A204.1 (cell line): Measurements from ENCODE around the gene THEMIS.
A peak's percentile ranks its signal among the peaks of the same experiment; 100 is the strongest.
"Not testable (repeated sequence)": the region's sequence is repeated elsewhere in the genome, so short reads cannot be mapped to it uniquely, and the experiment has no call there.

Experiments used
- FAIRE-seq: peaks from 2 replicates; lab custom pipeline; 2012; peaks lifted over from hg19 to GRCh38; lab: Jason Lieb, UNC

The THEMIS gene

GRCh38 chr6:127796713-127797112 lies 104.1 kb downstream of the THEMIS start:
- no peak for FAIRE-seq

GRCh38 chr6:127794405-127794804 lies 106.5 kb downstream of the THEMIS start:
- FAIRE-seq: no peak

GRCh38 chr6:127793396-127793795 lies 107.5 kb downstream of the THEMIS start:
- FAIRE-seq: no peak

DNA sequence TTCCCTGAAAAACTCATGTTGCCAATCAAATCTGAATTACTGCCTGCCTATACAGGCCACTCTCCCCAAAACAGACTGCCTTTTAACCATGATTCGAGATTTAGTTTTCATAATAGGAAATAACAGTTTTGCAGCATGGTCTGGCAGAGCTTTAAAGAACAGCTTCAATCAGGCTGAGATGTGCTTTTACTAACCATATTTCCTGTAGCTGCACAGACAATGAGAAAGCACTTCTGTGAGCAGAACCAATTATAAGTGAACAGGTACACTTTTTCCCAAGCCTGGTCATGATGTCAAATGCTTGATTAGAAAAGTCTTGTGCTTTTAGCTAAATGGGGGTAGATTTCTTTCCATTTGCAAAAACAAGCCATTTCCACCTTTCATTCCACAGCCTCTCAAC lies 108.2 kb downstream of the THEMIS start:
- FAIRE-seq: no peak

- no peak for FAIRE-seq
These were observed 108.9 kb downstream of the THEMIS start for GRCh38 chr6:127791779-127792528.

- FAIRE-seq: no peak
These were observed 110.3 kb downstream of the THEMIS start for GRCh38 chr6:127790571-127790970.

DNA sequence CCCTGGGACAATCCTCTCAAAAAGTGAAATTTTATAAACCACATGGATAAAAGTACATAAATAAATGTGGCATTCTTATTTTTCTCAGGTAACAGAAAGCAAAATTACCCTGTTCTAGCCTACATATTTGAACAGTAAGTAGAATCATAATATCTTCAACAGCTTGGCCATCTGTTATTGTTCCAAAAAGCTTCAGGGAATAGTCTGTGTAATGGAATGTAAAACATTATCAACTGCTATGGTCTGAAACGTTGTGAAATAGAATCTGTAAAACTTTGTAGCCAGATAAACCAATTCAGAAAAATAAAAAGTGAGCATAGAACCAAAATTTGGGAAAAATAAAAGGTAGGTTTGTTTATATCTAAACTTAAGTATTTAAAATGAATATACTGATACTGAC lies 114.7 kb downstream of the THEMIS start:
- FAIRE-seq: no peak

- no peak for FAIRE-seq
These were observed 116.4 kb downstream of the THEMIS start for GRCh38 chr6:127784468-127784867.

GRCh38 chr6:127781636-127782272 lies 119.1 kb downstream of the THEMIS start:
- not testable (repeated sequence) for FAIRE-seq

DNA sequence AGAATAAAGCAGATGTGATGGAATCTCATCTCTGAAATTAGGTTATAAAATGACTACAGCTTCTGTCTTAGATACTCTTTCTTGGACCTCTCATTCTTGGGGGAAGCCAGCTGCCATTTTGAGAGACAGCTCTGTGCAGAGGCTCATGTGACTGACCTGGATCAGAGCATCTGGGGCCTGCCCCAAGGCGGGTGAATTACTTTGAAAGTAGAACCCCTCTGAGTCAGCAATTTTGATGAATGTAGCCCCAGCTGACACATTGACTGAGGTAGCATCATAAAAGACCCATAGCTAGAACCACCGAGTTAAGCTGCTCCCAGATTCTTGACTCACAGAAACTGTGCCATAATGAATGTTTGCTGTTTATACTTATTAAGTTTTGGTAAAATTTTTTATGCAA lies 124.5 kb downstream of the THEMIS start:
- FAIRE-seq: no peak

GRCh38 chr6:127775371-127775770 lies 125.5 kb downstream of the THEMIS start:
- FAIRE-seq: no peak

DNA sequence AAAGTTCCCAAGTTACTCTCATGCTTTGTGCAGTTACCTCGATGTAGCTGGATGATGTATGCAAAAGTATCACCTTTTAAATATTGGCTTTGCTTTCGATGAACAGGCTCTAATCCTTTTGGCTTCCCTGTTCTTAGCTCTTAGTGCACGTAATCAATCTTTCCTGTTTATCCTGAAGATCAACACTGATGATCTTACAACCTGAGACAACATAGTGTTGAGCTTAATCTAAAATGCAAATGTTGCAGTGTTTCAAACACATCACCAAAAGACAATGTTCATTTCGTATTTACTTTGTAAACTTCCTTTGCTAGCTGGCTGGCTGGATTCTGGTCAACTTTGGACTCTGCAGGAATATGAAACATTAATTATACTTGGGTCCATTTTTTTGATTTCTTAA lies 132.1 kb downstream of the THEMIS start:
- no peak for FAIRE-seq

DNA sequence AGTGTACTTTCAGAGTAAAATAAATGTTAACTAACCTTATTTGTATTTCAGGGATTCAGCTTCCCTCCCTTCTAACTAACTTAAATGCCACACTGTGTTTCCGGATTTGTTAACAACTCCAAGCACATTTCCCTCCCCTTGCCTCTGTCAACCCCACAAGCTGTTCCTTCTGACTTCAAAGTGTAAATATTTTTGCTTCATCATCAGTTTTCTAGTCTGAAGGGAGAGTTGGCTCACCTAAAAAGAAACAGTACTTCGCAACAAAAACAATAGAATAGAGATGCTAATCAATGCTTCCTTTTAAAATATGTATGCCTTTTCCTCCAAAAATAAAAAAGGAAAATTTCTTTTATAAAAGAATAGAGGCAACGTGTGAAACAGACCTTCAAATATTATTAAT lies 132.6 kb downstream of the THEMIS start:
- no peak for FAIRE-seq

- FAIRE-seq: no peak
These were observed 134.9 kb downstream of the THEMIS start for GRCh38 chr6:127765949-127766348.

- no peak for FAIRE-seq
These were observed 138.6 kb downstream of the THEMIS start for GRCh38 chr6:127762284-127762683.

GRCh38 chr6:127761084-127761483 lies 139.8 kb downstream of the THEMIS start:
- FAIRE-seq: no peak

- no peak for FAIRE-seq
These were observed 151.8 kb downstream of the THEMIS start for GRCh38 chr6:127749095-127749494.

DNA sequence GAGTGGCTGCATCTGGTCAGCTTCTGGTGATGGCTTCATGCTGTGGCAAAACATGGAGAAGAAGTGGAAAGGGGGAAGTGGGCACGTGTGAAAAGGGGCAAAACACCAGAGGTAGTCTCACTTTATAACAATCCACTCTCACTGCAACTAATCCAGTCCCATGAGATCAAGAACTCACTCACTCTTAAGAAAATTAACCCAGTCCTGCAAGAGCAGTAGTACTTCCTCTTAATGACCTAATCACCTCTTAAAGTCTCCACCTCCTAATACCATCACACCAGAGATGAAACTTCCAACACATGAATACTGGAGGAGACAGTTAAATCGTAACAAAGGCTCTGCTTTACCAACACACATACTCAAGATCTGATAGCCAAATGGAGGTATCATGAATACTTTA lies 152.6 kb downstream of the THEMIS start:
- FAIRE-seq: no peak

- no peak for FAIRE-seq
These were observed 162.4 kb downstream of the THEMIS start for GRCh38 chr6:127738423-127738822.

GRCh38 chr6:127737768-127738167 lies 163.1 kb downstream of the THEMIS start:
- no peak for FAIRE-seq

- FAIRE-seq: peak; percentile 95
These were observed 163.8 kb downstream of the THEMIS start for GRCh38 chr6:127737009-127737486.

DNA sequence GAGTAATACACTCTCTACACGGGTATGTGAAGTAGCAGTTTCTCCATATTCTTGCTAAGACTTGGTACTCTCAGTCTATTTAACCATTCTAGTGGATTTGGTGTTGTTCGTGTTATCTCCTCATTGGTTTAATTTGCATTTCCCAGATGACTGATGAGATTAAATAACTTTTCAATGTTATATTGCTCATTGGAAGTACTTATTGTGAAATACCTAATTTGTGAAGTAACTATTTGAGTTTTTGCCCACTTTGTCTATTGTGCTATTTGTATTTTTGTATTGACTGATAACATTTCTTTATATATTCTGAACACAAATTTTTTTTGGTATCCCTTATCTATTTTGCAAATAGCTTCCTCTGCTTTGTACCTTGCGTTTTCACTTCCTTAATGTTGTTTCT lies 167.9 kb downstream of the THEMIS start:
- no peak for FAIRE-seq

DNA sequence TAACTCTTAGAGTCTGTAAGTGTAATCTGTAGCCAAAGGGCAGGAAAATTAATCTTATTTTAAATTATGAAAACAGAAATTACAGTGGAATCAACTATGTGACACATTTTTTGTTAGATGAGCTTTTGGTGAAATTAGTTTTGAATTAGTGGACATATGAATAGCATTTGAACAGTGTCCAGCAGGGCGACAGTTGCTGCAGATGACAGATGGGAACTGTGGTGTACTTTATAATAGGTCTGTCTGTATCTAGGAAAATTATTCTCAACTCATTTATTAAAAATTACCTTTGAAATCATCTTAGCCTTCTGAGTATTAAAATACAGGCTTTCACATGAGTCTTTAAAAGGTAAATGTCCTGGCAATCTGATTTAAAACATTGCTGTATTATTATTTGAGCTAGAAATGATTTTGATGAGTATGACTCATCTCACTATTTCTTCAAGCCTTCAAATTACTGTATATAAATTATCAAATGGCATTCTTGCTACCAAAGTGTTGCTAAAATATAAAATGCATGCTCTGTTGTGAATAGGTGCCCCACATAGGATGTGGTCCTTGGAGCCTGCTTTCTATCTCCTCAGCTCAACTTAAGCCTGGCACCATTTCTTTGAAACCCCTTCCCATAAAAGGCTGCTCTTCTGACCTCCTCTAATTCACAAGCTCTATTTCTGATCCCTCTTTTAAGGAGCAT lies 173.5 kb downstream of the THEMIS start:
- no peak for FAIRE-seq
